HepG2 (cell line): ENCODE data around the gene GGA3. TPM values are rescaled to one million over a fixed set of nuclear protein-coding genes. Genes with fewer than 3 reads are reported as not detected.
A peak's percentile ranks its signal among the peaks of the same experiment; 100 is the strongest.

Experiments
- ARID4A ChIP-seq: sonication (generic); formaldehyde crosslinking; IDR thresholded peaks from 2 replicates; pipeline ENCODE4 v1.5.0; 2020; ENCODE audit warnings: mild to moderate bottlenecking, missing genetic modification reagents, borderline replicate concordance
- CEBPB ChIP-seq: IDR thresholded peaks from 2 replicates; pipeline ENCODE4 v1.6.1; 2011; ENCODE audit warnings: low read depth, low read length, improper control_type of control experiment, borderline replicate concordance
- MED1 ChIP-seq: sonication (generic); formaldehyde crosslinking; IDR thresholded peaks from 2 replicates; pipeline ENCODE4 v1.4.0; 2020; ENCODE audit warnings: missing genetic modification reagents
- MTA3 ChIP-seq: sonication (generic); formaldehyde crosslinking; IDR thresholded peaks from 2 replicates; pipeline ENCODE4 v1.4.0; 2020; ENCODE audit warnings: missing genetic modification reagents
- PRDM15 ChIP-seq: sonication (generic); formaldehyde crosslinking; IDR thresholded peaks from 2 replicates; pipeline ENCODE4 v1.4.0; 2020; ENCODE audit warnings: missing genetic modification reagents
- REPIN1 ChIP-seq: sonication (generic); formaldehyde crosslinking; IDR thresholded peaks from 2 replicates; pipeline ENCODE4 v1.8.0; 2022; ENCODE audit warnings: missing genetic modification reagents, low read depth, mild to moderate bottlenecking, borderline replicate concordance
- STAT5B ChIP-seq: sonication (generic); formaldehyde crosslinking; IDR thresholded peaks from 2 replicates; pipeline ENCODE4 v1.4.0; 2020; ENCODE audit warnings: missing genetic modification reagents
- TRIM24 ChIP-seq: sonication (generic); formaldehyde crosslinking; IDR thresholded peaks from 2 replicates; pipeline ENCODE4 v1.8.0; 2022; ENCODE audit warnings: mild to moderate bottlenecking, missing genetic modification reagents
- ZNF224 ChIP-seq: sonication (generic); formaldehyde crosslinking; IDR thresholded peaks from 2 replicates; pipeline ENCODE4 v1.5.0; 2020; ENCODE audit warnings: mild to moderate bottlenecking, missing genetic modification reagents
- ZNF451 ChIP-seq: sonication (generic); formaldehyde crosslinking; IDR thresholded peaks from 2 replicates; pipeline ENCODE4 v1.5.0; 2020; ENCODE audit warnings: mild to moderate bottlenecking, missing genetic modification reagents
- ZNF543 ChIP-seq: sonication (generic); formaldehyde crosslinking; IDR thresholded peaks from 2 replicates; pipeline ENCODE4 v1.4.0; 2020; ENCODE audit warnings: mild to moderate bottlenecking, missing genetic modification reagents
- ZNF547 ChIP-seq: sonication (generic); formaldehyde crosslinking; IDR thresholded peaks from 2 replicates; pipeline ENCODE4 v1.5.1; 2020; ENCODE audit warnings: mild to moderate bottlenecking, missing genetic modification reagents
- ZNF670 ChIP-seq: sonication (generic); formaldehyde crosslinking; IDR thresholded peaks from 2 replicates; pipeline ENCODE4 v1.8.0; 2022; ENCODE audit warnings: mild to moderate bottlenecking, missing genetic modification reagents, borderline replicate concordance
- ZNF674 ChIP-seq: sonication (generic); formaldehyde crosslinking; IDR thresholded peaks from 2 replicates; pipeline ENCODE4 v1.5.0; 2020; ENCODE audit warnings: low read depth, mild to moderate bottlenecking, missing genetic modification reagents
- ZNF678 ChIP-seq: sonication (generic); formaldehyde crosslinking; IDR thresholded peaks from 2 replicates; pipeline ENCODE4 v1.4.0; 2020; ENCODE audit warnings: mild to moderate bottlenecking, missing genetic modification reagents
- polyA plus RNA-seq, 8 experiments: library from polyadenylated mRNA; depleted of rRNA in 3 of 8; stranded (reverse) in 7 of 8; unstranded in 1 of 8; fragments of >200 nt; fragmentation: Illumina TruSeq in 4 of 8; extraction: Trizol in 4 of 8; gene quantifications; 2 replicates each; pipeline versions ENCODE4 v1.2.1 to v1.2.3, GENCODE V29; 2011 to 2016; ENCODE audit warnings: low read depth in 4 of 8, missing spikeins in 1 of 8, mixed read lengths in 1 of 8; ENCODE audit not compliant: insufficient read depth in 1 of 8
- total RNA-seq, 5 experiments: library from RNA; depleted of rRNA; stranded (reverse); fragments of >200 nt; fragmentation: Illumina TruSeq; extraction: Trizol; gene quantifications; 2 replicates each; pipeline ENCODE4 v1.2.3, GENCODE V29; 2016; ENCODE audit warnings: low read depth in 1 of 5
- TF ChIP-seq, protein P1 (sequence below): sonication (generic); formaldehyde crosslinking; conservative IDR thresholded peaks from 2 replicates; pipeline ENCODE4 v1.8.0; 2022; ENCODE audit warnings: mild to moderate bottlenecking, moderate library complexity, missing genetic modification reagents
- TF ChIP-seq, protein P2 (sequence below): sonication (generic); formaldehyde crosslinking; conservative IDR thresholded peaks from 2 replicates; pipeline ENCODE4 v1.8.1; 2023; ENCODE audit warnings: missing genetic modification reagents

The GGA3 gene
- total and polyA plus RNA-seq, 2 of the 13 experiments (the other 11 are each of a cell fraction or from before 2014, with no cell fraction given), result 28.4 to 43.7 TPM

GRCh38 chr17:75270218-75270965 is 9.0 kb upstream of the GGA3 start (continued):
- TF ChIP-seq ARID4A (CRISPR knock-in tag) (peak; percentile 84), ZNF451 (CRISPR knock-in tag) (no peak; the same call in 1 of the 2 replicates), ZNF547 (CRISPR knock-in tag) (no peak; the same call in 1 of the 2 replicates), REPIN1 (CRISPR knock-in tag) (no peak), ZNF678 (CRISPR knock-in tag) (no peak), TRIM24 (CRISPR knock-in tag) (no peak), ZNF674 (CRISPR knock-in tag) (peak; percentile 95), CEBPB (peak; percentile 91), PRDM15 (CRISPR knock-in tag) (no peak), MED1 (CRISPR knock-in tag) (no peak; the same call in 1 of the 2 replicates), MTA3 (CRISPR knock-in tag) (no peak), ZNF670 (CRISPR knock-in tag) (0 out of 2 replicates have a peak, but pooled peaks have one; percentile 44), ZNF543 (CRISPR knock-in tag) (peak; percentile 33; the same call in 1 of the 2 replicates), STAT5B (CRISPR knock-in tag) (0 out of 2 replicates have a peak, but pooled peaks have one; percentile 60), ZNF224 (CRISPR knock-in tag) (peak; percentile 53; the same call in 1 of the 2 replicates)
- TF ChIP-seq, protein P1, sequence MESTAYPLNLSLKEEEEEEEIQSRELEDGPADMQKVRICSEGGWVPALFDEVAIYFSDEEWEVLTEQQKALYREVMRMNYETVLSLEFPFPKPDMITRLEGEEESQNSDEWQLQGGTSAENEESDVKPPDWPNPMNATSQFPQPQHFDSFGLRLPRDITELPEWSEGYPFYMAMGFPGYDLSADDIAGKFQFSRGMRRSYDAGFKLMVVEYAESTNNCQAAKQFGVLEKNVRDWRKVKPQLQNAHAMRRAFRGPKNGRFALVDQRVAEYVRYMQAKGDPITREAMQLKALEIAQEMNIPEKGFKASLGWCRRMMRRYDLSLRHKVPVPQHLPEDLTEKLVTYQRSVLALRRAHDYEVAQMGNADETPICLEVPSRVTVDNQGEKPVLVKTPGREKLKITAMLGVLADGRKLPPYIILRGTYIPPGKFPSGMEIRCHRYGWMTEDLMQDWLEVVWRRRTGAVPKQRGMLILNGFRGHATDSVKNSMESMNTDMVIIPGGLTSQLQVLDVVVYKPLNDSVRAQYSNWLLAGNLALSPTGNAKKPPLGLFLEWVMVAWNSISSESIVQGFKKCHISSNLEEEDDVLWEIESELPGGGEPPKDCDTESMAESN (CRISPR knock-in tag), result peak; percentile 87
- TF ChIP-seq, protein P2, sequence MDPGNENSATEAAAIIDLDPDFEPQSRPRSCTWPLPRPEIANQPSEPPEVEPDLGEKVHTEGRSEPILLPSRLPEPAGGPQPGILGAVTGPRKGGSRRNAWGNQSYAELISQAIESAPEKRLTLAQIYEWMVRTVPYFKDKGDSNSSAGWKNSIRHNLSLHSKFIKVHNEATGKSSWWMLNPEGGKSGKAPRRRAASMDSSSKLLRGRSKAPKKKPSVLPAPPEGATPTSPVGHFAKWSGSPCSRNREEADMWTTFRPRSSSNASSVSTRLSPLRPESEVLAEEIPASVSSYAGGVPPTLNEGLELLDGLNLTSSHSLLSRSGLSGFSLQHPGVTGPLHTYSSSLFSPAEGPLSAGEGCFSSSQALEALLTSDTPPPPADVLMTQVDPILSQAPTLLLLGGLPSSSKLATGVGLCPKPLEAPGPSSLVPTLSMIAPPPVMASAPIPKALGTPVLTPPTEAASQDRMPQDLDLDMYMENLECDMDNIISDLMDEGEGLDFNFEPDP, result no peak
